ENCODE results near the gene DPH6.
"Not testable (repeated sequence)": the region's sequence is repeated elsewhere in the genome, so short reads cannot be mapped to it uniquely, and the experiment has no call there.

The DPH6 gene

DNA sequence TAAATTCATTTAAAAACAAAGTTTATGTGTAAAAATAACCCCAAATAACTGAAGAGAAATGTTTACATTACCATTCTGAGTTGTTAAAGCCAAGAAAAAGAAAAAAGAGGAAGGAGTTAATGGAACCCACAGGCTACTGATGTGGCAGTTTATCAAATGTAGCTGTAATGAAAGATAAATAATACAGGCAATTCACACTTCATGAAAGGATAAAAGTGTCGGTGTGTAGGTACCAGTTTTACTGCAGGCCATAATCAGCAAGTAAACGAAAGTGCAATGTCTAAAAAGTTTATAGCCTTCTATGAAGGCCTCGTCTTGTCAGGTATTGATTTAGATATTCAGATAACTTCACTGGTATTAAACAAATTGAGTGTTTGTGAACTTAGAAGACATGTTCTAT lies 164.6 kb downstream of the DPH6 start:
- H2AFZ ChIP-seq (ENCODE audit: low read depth, low read length) = no peak overlapping the region
- no peaks in the 10 kb centered on the region for H3K9me3 ChIP-seq (ENCODE audit: insufficient read depth, low read length)
- no peak overlapping the region for H3K9ac ChIP-seq (ENCODE audit: low read length)
- H4K20me1 ChIP-seq (ENCODE audit: insufficient read depth, low read length) = no peaks in the 10 kb centered on the region
- H3K4me3 ChIP-seq (ENCODE audit: low read length) = no peak overlapping the region
- H3K4me1 ChIP-seq (ENCODE audit: low read length) = no peaks in the 10 kb centered on the region
- TF ChIP-seq CTCF (IDR thresholded peaks at IDR 0.05; ENCODE audit: low read depth, low read length) (no peak), EZH2phosphoT487 (IDR thresholded peaks at IDR 0.05; ENCODE audit: low read depth) (no peak)
- H3K4me2 ChIP-seq (ENCODE audit: low read length) = no peak overlapping the region
- H3K79me2 ChIP-seq (ENCODE audit: low read length) = no peaks in the 10 kb centered on the region
- no peaks in the 10 kb centered on the region for H3K36me3 ChIP-seq (replicated peaks; ENCODE audit: low read depth, low read length)
- H3K27ac ChIP-seq (ENCODE audit: low read length) = no peak overlapping the region
- H3K27me3 ChIP-seq (ENCODE audit: low read depth, low read length) = no peaks in the 10 kb centered on the region

- Histone ChIP-seq H4K20me1 (ENCODE audit: insufficient read depth, low read length) (no peaks in the 10 kb centered on the region), H3K4me3 (ENCODE audit: low read length) (no peak overlapping the region), H3K27ac (ENCODE audit: low read length) (no peak overlapping the region), H3K79me2 (ENCODE audit: low read length) (no peaks in the 10 kb centered on the region), H3K9me3 (ENCODE audit: insufficient read depth, low read length) (no peaks in the 10 kb centered on the region), H3K27me3 (ENCODE audit: low read depth, low read length) (no peaks in the 10 kb centered on the region), H3K4me2 (ENCODE audit: low read length) (no peak overlapping the region), H3K9ac (ENCODE audit: low read length) (no peak overlapping the region), H2AFZ (ENCODE audit: low read depth, low read length) (no peak overlapping the region), H3K36me3 (replicated peaks; ENCODE audit: low read depth, low read length) (no peaks in the 10 kb centered on the region), H3K4me1 (ENCODE audit: low read length) (no peaks in the 10 kb centered on the region)
- TF ChIP-seq CTCF (IDR thresholded peaks at IDR 0.05; ENCODE audit: low read depth, low read length) (no peak), EZH2phosphoT487 (IDR thresholded peaks at IDR 0.05; ENCODE audit: low read depth) (no peak)
Measured at GRCh38 chr15:35379972-35380371, 166.0 kb downstream of the DPH6 start.

DNA sequence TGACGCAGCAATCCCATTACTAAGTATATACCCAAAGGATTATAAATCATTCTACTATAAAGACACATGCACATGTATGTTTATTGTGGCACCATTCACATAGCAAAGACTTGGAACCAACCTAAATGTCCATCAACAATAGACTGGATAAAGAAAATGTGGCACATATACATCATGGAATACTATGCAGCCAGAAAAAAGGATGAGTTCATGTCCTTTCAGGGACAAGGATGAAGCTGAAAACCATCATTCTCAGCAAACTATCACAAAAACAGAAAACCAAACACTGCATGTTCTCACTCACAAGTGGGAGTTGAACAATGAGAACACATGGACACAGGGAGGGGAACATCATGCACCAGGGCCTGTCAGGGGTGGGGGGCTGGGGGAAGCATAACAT lies 167.5 kb downstream of the DPH6 start:
- H3K4me2 ChIP-seq (ENCODE audit: low read length); H4K20me1 ChIP-seq (ENCODE audit: insufficient read depth, low read length); H3K9me3 ChIP-seq (ENCODE audit: insufficient read depth, low read length); H3K79me2 ChIP-seq (ENCODE audit: low read length); H3K9ac ChIP-seq (ENCODE audit: low read length); H3K4me3 ChIP-seq (ENCODE audit: low read length); H3K36me3 ChIP-seq (replicated peaks; ENCODE audit: low read depth, low read length); H3K27ac ChIP-seq (ENCODE audit: low read length); H3K4me1 ChIP-seq (ENCODE audit: low read length); H3K27me3 ChIP-seq (ENCODE audit: low read depth, low read length); H2AFZ ChIP-seq (ENCODE audit: low read depth, low read length): not testable (repeated sequence)

- H3K4me1 ChIP-seq (ENCODE audit: low read length) = no peaks in the 10 kb centered on the region
- no peak overlapping the region for H3K4me3 ChIP-seq (ENCODE audit: low read length)
- no peaks in the 10 kb centered on the region for H3K27me3 ChIP-seq (ENCODE audit: low read depth, low read length)
- no peak overlapping the region for H3K27ac ChIP-seq (ENCODE audit: low read length)
- H3K4me2 ChIP-seq (ENCODE audit: low read length) = no peak overlapping the region
- no peaks in the 10 kb centered on the region for H3K9me3 ChIP-seq (ENCODE audit: insufficient read depth, low read length)
- no peaks in the 10 kb centered on the region for H3K36me3 ChIP-seq (replicated peaks; ENCODE audit: low read depth, low read length)
- no peak overlapping the region for H2AFZ ChIP-seq (ENCODE audit: low read depth, low read length)
- no peak overlapping the region for H3K9ac ChIP-seq (ENCODE audit: low read length)
- H4K20me1 ChIP-seq (ENCODE audit: insufficient read depth, low read length) = no peaks in the 10 kb centered on the region
- TF ChIP-seq CTCF (IDR thresholded peaks at IDR 0.05; ENCODE audit: low read depth, low read length) (no peak), EZH2phosphoT487 (IDR thresholded peaks at IDR 0.05; ENCODE audit: low read depth) (no peak)
- H3K79me2 ChIP-seq (ENCODE audit: low read length) = no peaks in the 10 kb centered on the region
Measured at GRCh38 chr15:35376707-35377106, 169.3 kb downstream of the DPH6 start.

GRCh38 chr15:35374661-35375060 lies 171.3 kb downstream of the DPH6 start:
- Histone ChIP-seq H3K9me3 (ENCODE audit: insufficient read depth, low read length) (no peaks in the 10 kb centered on the region), H3K27me3 (ENCODE audit: low read depth, low read length) (no peaks in the 10 kb centered on the region), H3K4me3 (ENCODE audit: low read length) (no peak overlapping the region), H3K36me3 (replicated peaks; ENCODE audit: low read depth, low read length) (no peaks in the 10 kb centered on the region), H3K79me2 (ENCODE audit: low read length) (no peaks in the 10 kb centered on the region), H2AFZ (ENCODE audit: low read depth, low read length) (no peak overlapping the region), H3K4me2 (ENCODE audit: low read length) (no peak overlapping the region), H3K4me1 (ENCODE audit: low read length) (no peaks in the 10 kb centered on the region), H3K27ac (ENCODE audit: low read length) (no peak overlapping the region), H3K9ac (ENCODE audit: low read length) (no peak overlapping the region), H4K20me1 (ENCODE audit: insufficient read depth, low read length) (no peaks in the 10 kb centered on the region)
- no peak for TF ChIP-seq CTCF (IDR thresholded peaks at IDR 0.05; ENCODE audit: low read depth, low read length)
- TF ChIP-seq EZH2phosphoT487 (IDR thresholded peaks at IDR 0.05; ENCODE audit: low read depth) = no peak
